ENCODE measurements around the gene C19orf12.

C19orf12 gene

DNA sequence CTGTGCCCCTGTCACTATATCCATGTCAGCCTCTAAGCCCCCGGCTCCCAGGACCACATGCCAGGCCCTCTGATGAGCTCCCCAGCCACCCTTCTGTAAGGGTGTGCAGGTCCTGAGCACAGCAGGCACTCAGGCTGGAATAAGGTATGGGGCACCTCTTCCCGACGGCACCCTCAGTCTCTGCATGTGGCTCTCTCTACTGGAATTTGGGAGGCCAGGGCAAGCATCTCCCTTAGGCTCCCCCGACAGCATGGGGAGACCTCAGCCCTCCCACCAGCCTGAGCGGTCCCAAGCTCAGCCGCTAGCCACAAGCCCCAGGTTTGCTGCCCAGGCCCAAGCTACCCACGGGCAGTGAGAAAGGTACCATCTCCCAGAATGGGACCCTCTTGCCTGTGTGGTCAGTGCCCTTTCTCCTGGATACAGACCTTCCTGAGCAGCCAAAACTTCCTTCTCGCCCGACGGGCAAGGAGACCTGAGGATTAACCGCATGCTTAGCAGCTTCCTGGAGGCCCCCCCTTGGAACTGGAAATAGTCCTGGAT lies 22.5 kb upstream of the C19orf12 start:
- Histone ChIP-seq H3K27me3 (ENCODE audit: low read length) (no peaks in the 10 kb centered on the region), H3K79me2 (ENCODE audit: insufficient read depth, low read length) (no peaks in the 10 kb centered on the region), H3K9me3 (ENCODE audit: insufficient read depth, low read length) (no peaks in the 10 kb centered on the region)

DNA sequence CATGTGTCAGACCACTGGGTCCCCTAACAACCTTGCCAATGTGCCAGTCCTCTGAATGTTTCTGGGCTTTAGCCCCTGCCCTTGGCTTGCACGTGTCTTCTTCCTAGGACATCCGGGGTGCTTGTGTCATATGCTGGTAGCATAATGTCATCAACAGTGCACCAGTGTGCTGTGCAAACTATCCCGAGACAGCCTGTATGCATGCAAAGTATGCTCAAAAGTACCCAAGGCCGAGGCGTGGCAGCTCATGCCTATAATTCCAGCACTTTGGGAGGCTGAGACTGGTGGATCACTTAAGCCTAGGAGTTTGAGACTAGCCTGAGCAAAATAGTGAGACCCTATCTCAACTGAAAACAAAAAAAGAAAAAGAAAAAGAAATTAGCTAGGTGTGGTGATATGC lies 20.8 kb upstream of the C19orf12 start:
- H3F3A ChIP-seq (ENCODE audit: insufficient read depth) = no peaks in the 10 kb centered on the region
- no peaks in the 10 kb centered on the region for H3K79me2 ChIP-seq (ENCODE audit: insufficient read depth, low read length)
- H3K9me2 ChIP-seq (replicated peaks; ENCODE audit: insufficient read depth, low read length) = no peaks in the 10 kb centered on the region
- H3K4me3 ChIP-seq (ENCODE audit: insufficient read depth, low read length, poor library complexity, severe bottlenecking) = no peak overlapping the region
- no peaks in the 10 kb centered on the region for H3K27me3 ChIP-seq (ENCODE audit: low read length)
- H3K9ac ChIP-seq (ENCODE audit: low read length) = no peak overlapping the region
- no peaks in the 10 kb centered on the region for H4K20me1 ChIP-seq (ENCODE audit: low read depth, low read length)
- no peaks in the 10 kb centered on the region for H3K36me3 ChIP-seq (ENCODE audit: low read length)
- no peak overlapping the region for H3K4me2 ChIP-seq (ENCODE audit: low read depth, low read length, poor library complexity, severe bottlenecking)
- no peak overlapping the region for H2AFZ ChIP-seq (ENCODE audit: low read depth, low read length, severe bottlenecking)
- no peaks in the 10 kb centered on the region for H3K9me3 ChIP-seq (ENCODE audit: insufficient read depth, low read length)
- H3K27ac ChIP-seq (ENCODE audit: low read depth, low read length) = no peak overlapping the region
- TF ChIP-seq EZH2phosphoT487 (conservative IDR thresholded peaks at IDR 0.05; ENCODE audit: low read length) = no peak

More for the DNA sequence above, 22.5 kb upstream of the C19orf12 start:
- Histone ChIP-seq H3K4me2 (ENCODE audit: low read depth, low read length, poor library complexity, severe bottlenecking) (no peak overlapping the region), H3K27ac (ENCODE audit: low read depth, low read length) (no peak overlapping the region), H3K36me3 (ENCODE audit: low read length) (no peaks in the 10 kb centered on the region), H3K9me2 (replicated peaks; ENCODE audit: insufficient read depth, low read length) (no peaks in the 10 kb centered on the region), H3K4me3 (ENCODE audit: insufficient read depth, low read length, poor library complexity, severe bottlenecking) (no peak overlapping the region), H3K9ac (ENCODE audit: low read length) (no peak overlapping the region), H3F3A (ENCODE audit: insufficient read depth) (no peaks in the 10 kb centered on the region), H4K20me1 (ENCODE audit: low read depth, low read length) (no peaks in the 10 kb centered on the region), H2AFZ (ENCODE audit: low read depth, low read length, severe bottlenecking) (no peak overlapping the region)
- TF ChIP-seq EZH2phosphoT487 (conservative IDR thresholded peaks at IDR 0.05; ENCODE audit: low read length) = no peak
- TF ChIP-seq, protein P1, sequence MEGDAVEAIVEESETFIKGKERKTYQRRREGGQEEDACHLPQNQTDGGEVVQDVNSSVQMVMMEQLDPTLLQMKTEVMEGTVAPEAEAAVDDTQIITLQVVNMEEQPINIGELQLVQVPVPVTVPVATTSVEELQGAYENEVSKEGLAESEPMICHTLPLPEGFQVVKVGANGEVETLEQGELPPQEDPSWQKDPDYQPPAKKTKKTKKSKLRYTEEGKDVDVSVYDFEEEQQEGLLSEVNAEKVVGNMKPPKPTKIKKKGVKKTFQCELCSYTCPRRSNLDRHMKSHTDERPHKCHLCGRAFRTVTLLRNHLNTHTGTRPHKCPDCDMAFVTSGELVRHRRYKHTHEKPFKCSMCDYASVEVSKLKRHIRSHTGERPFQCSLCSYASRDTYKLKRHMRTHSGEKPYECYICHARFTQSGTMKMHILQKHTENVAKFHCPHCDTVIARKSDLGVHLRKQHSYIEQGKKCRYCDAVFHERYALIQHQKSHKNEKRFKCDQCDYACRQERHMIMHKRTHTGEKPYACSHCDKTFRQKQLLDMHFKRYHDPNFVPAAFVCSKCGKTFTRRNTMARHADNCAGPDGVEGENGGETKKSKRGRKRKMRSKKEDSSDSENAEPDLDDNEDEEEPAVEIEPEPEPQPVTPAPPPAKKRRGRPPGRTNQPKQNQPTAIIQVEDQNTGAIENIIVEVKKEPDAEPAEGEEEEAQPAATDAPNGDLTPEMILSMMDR (IDR thresholded peaks at IDR 0.05; ENCODE audit: insufficient read depth, low read length, poor library complexity, severe bottlenecking) = no peak

DNA sequence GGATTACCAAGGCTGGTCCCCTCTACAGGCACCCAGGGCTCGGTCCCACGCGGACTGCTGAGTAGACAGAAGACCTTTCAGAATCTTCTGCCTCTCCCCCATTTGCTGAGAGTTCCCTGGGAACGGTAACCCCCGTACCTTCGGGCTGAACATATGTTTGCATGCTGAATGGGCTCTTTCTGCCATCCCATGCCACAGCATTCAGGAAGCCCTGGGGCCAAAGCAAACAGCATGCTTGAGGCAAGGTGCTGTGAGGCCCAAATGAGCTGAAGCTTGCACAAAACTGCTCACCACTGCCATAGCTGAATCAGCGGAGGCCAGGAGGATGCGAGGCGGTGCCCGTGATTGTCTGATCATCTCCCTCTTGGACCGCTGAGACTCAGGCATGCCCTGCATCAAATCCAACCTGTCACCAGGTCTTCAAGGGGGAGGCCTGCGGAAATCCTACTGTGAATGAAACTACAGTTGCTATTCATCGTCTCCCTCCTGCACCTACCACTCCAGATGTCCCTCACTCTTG lies 16.3 kb upstream of the C19orf12 start:
- no peak overlapping the region for H3K4me2 ChIP-seq (ENCODE audit: low read depth, low read length, poor library complexity, severe bottlenecking)
- H3F3A ChIP-seq (ENCODE audit: insufficient read depth) = no peaks in the 10 kb centered on the region
- no peaks in the 10 kb centered on the region for H3K36me3 ChIP-seq (ENCODE audit: low read length)
- no peaks in the 10 kb centered on the region for H3K9me3 ChIP-seq (ENCODE audit: insufficient read depth, low read length)
- H3K4me3 ChIP-seq (ENCODE audit: insufficient read depth, low read length, poor library complexity, severe bottlenecking) = no peak overlapping the region
- no peak overlapping the region for H2AFZ ChIP-seq (ENCODE audit: low read depth, low read length, severe bottlenecking)
- no peaks in the 10 kb centered on the region for H4K20me1 ChIP-seq (ENCODE audit: low read depth, low read length)
- H3K27ac ChIP-seq (ENCODE audit: low read depth, low read length) = no peak overlapping the region
- no peak overlapping the region for H3K9ac ChIP-seq (ENCODE audit: low read length)
- H3K27me3 ChIP-seq (ENCODE audit: low read length) = no peaks in the 10 kb centered on the region
- TF ChIP-seq, protein P1 (IDR thresholded peaks at IDR 0.05; ENCODE audit: insufficient read depth, low read length, poor library complexity, severe bottlenecking) = no peak
- TF ChIP-seq EZH2phosphoT487 (conservative IDR thresholded peaks at IDR 0.05; ENCODE audit: low read length) = no peak
- H3K79me2 ChIP-seq (ENCODE audit: insufficient read depth, low read length) = no peaks in the 10 kb centered on the region
- H3K9me2 ChIP-seq (replicated peaks; ENCODE audit: insufficient read depth, low read length) = no peaks in the 10 kb centered on the region

DNA sequence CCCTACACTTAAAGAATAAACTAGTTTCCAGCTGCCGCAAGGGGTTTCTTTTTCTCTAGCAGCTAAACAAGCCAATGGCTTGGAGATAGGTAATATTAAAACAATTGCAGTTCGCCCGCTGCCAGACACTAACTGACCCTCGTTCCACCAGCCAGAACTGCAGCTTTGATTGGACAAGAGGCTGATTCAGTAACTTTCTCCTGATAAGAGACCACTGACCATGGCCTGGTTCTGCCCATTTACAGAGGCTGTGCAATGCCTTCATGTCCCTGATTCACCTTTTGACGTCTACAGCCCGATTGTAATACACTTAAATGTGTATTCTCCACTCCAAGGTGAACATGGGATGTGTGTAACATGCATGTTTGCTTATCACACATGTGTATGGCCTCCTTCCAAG lies 12.8 kb upstream of the C19orf12 start:
- H3F3A ChIP-seq (ENCODE audit: insufficient read depth) = no peaks in the 10 kb centered on the region
- H2AFZ ChIP-seq (ENCODE audit: low read depth, low read length, severe bottlenecking) = no peak overlapping the region

More for the DNA sequence above, 12.8 kb upstream of the C19orf12 start:
- TF ChIP-seq, protein P1 (IDR thresholded peaks at IDR 0.05; ENCODE audit: insufficient read depth, low read length, poor library complexity, severe bottlenecking) = no peak
- TF ChIP-seq EZH2phosphoT487 (conservative IDR thresholded peaks at IDR 0.05; ENCODE audit: low read length) = no peak
- Histone ChIP-seq H3K9me2 (replicated peaks; ENCODE audit: insufficient read depth, low read length) (no peaks in the 10 kb centered on the region), H3K79me2 (ENCODE audit: insufficient read depth, low read length) (no peaks in the 10 kb centered on the region), H3K4me3 (ENCODE audit: insufficient read depth, low read length, poor library complexity, severe bottlenecking) (no peak overlapping the region), H3K9me3 (ENCODE audit: insufficient read depth, low read length) (no peaks in the 10 kb centered on the region), H3K36me3 (ENCODE audit: low read length) (no peaks in the 10 kb centered on the region), H3K4me2 (ENCODE audit: low read depth, low read length, poor library complexity, severe bottlenecking) (no peak overlapping the region), H3K9ac (ENCODE audit: low read length) (no peak overlapping the region), H4K20me1 (ENCODE audit: low read depth, low read length) (no peaks in the 10 kb centered on the region), H3K27me3 (ENCODE audit: low read length) (no peaks in the 10 kb centered on the region), H3K27ac (ENCODE audit: low read depth, low read length) (no peak overlapping the region)
